Measurements from ENCODE around the gene PCDHGB1.
"Not testable (repeated sequence)": the region's sequence is repeated elsewhere in the genome, so short reads cannot be mapped to it uniquely, and the experiment has no call there.

PCDHGB1 gene

DNA sequence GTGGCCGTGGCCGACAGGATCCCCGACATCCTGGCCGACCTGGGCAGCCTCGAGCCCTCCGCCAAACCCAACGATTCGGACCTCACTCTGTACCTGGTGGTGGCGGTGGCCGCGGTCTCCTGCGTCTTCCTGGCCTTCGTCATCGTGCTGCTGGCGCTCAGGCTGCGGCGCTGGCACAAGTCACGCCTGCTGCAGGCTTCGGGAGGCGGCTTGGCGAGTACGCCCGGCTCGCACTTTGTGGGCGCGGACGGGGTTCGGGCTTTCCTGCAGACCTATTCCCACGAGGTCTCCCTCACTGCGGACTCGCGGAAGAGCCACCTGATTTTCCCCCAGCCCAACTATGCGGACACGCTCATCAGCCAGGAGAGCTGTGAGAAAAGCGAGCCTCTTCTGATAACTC, 3.9 kb upstream of the PCDHGB1 start:
- not testable (repeated sequence) for DNase-seq

DNA sequence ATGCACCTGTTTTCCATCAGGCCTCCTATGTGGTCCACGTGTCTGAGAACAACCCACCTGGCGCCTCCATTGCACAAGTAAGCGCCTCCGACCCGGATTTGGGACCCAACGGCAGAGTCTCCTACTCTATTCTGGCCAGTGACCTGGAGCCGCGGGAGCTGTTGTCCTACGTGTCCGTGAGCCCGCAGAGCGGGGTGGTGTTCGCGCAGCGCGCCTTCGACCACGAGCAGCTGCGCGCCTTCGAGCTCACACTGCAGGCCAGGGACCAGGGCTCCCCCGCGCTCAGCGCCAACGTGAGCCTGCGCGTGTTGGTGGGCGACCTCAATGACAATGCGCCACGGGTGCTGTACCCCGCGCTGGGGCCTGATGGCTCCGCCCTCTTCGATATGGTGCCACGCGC, 1.7 kb downstream of the PCDHGB1 start:
- DNase-seq = no peak

GRCh38 chr5:141354900-141355469, 5.1 kb downstream of the PCDHGB1 start, which contains the start of gene PCDHGA4:
Gene PCDHGA4 (plus strand): TSS chr5:141355021. CDS start chr5:141355108, 87 bp downstream.
- no peak for DNase-seq

GRCh38 chr5:141355641-141356040, 5.7 kb downstream of the PCDHGB1 start:
- no peak for DNase-seq

DNA sequence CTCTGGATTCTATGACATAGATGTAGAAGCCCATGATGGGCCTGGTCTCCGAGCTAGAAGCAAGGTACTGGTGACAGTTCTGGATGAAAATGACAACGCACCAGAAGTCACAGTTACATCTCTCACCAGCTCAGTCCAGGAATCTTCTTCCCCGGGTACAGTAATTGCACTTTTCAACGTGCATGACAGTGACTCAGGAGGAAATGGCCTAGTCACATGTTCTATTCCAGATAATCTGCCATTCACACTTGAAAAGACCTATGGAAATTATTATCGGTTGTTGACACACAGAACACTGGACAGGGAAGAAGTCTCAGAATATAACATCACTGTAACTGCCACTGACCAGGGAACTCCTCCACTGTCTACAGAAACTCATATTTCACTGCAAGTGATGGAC, 6.2 kb downstream of the PCDHGB1 start:
- no peak for DNase-seq

DNA sequence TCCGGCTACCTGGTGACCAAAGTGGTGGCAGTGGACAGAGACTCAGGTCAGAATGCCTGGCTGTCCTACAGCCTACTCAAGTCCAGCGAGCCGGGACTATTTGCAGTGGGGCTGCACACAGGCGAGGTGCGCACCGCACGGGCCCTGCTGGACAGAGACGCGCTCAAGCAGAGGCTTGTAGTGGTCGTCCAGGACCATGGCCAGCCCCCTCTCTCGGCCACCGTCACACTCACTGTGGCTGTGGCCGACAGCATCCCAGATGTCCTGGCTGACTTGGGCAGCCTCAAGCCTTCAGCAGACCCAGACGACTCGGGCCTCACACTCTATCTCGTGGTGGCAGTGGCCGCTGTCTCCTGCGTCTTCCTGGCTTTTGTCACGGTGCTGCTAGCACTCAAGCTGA, 7.1 kb downstream of the PCDHGB1 start:
- DNase-seq = no peak

- DNase-seq = no peak
Observed at GRCh38 chr5:141359790-141360426, 10.0 kb downstream of the PCDHGB1 start, which contains the start of gene PCDHGB2. Gene PCDHGB2 (plus strand): TSS chr5:141359994. CDS start chr5:141360136, 142 bp downstream.

DNA sequence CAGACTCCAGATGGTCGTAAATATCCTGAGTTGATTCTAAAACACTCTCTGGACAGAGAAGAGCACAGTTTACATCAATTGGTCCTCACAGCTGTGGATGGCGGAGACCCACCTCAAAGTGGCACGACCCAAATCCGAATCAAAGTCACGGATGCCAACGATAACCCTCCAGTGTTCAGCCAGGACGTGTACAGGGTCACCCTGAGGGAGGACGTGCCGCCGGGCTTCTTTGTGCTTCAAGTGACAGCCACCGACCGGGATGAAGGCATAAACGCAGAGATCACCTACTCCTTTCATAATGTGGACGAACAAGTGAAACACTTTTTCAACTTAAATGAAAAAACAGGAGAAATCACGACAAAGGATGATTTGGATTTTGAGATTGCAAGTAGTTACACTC, 10.8 kb downstream of the PCDHGB1 start:
- DNase-seq = no peak

- DNase-seq = no peak
Observed at GRCh38 chr5:141362719-141363118, 12.8 kb downstream of the PCDHGB1 start.

DNA sequence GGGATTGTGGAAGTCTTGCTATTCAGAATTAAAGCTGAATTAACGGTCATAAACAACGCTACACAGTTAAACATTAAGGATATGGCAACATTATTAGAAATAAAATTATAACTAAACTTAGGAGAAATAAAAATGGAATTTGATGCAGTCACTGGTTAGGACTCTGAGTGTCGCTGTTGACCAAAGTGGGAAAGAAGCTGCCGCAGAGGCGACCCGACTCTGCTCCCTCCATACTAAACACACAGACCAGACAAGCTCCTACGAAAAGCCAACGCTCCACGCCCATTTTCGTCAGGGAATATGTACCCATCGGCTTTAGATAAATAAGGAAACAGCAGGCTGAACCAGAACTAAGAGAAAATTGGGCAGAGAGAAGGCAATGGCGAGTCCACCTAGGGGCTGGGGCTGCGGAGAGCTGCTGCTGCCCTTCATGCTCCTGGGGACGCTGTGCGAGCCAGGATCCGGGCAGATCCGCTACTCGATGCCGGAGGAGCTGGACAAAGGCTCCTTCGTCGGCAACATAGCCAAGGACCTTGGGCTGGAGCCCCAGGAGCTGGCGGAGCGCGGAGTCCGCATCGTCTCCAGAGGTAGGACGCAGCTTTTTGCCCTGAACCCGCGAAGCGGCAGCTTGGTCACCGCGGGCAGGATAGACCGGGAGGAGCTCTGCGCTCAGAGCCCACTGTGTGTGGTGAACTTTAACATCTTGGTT, 14.2 kb downstream of the PCDHGB1 start, which contains the start of gene PCDHGA5:
TSS of gene PCDHGA5 (plus strand) at position 211 of the 709 bp plus-strand sequence. CDS start at position 380, 169 bp downstream.
- no peak for DNase-seq

DNA sequence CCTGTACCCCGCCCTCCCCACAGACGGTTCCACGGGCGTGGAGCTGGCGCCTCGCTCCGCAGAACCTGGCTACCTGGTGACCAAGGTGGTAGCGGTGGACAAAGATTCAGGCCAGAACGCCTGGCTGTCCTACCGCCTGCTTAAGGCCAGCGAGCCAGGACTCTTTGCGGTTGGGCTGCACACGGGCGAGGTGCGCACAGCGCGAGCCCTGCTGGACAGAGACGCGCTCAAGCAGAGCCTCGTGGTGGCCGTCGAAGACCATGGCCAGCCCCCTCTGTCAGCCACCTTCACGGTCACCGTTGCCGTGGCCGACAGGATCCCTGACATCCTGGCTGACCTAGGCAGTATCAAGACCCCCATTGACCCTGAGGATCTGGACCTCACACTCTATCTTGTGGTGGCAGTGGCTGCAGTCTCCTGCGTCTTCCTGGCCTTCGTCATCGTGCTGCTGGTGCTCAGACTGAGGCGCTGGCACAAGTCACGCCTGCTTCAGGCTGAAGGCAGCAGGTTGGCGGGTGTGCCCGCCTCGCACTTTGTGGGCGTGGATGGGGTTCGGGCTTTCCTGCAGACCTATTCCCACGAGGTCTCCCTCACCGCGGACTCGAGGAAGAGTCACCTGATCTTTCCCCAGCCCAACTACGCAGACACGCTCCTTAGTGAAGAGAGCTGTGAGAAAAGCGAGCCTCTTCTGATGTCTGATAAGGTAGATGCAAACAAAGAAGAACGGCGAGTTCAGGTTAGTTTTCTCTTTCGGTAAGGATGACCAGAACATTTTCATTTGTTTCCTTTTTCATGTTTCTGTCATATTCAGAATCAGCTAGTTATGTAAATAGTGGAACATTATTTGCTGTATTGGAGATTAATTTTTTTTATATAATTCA, 16.4 kb downstream of the PCDHGB1 start:
- DNase-seq = no peak

DNA sequence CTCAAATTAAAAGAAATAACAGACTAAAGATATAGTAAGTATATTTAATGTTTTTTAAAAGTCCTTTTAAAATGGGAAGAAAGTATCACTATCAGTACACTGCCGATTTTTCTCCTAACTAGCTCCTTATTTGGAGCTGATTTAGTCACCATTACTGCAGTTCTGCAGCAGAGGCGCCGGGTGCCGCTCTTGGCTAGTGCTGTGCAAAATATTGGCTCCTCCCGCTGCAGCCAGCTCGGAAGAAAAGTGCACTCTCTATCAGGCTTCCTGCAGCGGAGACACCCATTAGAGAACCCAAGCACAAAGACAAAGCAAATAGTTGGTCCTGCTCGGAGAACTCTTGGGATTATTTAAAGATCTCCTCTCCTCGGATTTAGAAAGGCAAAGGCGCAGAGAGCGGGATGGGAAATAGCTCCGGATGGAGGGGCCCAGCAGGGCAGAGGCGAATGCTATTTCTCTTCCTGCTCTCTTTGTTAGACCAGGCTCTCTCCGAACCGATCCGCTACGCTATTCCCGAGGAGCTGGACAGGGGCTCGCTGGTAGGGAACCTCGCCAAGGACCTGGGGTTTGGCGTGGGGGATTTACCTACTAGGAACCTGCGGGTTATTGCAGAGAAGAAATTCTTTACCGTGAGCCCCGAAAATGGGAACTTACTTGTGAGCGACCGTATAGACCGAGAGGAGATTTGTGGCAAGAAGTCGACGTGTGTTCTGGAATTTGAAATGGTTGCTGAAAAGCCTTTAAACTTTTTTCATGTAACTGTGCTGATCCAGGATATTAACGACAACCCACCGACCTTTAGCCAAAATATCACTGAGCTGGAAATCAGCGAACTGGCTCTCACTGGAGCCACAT, 20.3 kb downstream of the PCDHGB1 start, which contains the start of gene PCDHGB3:
TSS of gene PCDHGB3 (plus strand) at position 249 of the 855 bp plus-strand sequence. CDS start at position 402, 153 bp downstream.
- no peak for DNase-seq

GRCh38 chr5:141371572-141372475, 21.9 kb downstream of the PCDHGB1 start:
- no peak for DNase-seq

DNA sequence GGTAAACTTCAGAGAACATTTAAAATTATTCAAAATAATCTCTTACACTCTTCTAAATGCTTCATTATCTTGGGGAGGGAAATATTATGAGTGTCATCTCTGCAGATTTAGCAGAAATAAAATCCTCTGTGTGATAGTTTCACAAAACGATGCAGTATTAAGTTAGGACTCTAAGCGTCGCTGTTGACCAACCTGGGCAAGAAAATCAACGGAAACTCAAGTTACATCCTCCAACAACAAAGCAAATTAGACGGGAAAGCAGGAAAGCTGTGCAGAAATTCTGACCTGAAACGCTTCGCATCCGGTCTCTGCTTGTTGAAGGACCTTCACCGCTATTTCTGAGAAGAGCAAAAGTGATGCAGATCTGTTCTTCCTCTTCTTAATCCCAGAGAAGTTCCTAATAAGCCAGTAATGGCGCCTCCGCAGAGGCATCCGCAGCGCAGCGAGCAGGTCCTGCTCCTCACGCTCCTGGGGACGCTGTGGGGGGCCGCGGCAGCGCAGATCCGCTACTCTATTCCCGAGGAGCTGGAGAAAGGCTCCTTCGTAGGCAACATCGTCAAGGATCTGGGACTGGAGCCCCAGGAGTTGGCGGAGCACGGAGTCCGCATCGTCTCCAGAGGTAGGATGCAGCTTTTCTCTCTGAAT, 23.9 kb downstream of the PCDHGB1 start, which contains the start of gene PCDHGA6:
TSS of gene PCDHGA6 (plus strand) at position 219 of the 645 bp plus-strand sequence. CDS start at position 412, 193 bp downstream.
- no peak for DNase-seq

DNA sequence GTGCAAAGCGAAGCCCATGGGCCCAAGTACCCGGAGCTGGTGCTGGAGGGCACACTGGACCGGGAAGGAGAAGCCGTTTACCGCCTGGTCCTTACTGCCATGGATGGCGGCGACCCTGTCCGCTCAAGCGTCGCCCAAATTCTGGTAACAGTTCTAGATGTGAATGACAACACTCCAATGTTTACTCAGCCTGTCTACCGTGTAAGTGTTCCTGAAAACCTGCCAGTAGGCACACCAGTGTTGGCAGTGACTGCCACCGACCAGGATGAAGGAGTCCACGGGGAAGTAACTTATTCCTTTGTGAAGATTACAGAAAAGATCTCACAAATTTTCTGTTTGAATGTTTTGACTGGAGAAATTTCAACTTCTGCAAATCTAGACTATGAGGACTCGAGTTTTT, 24.7 kb downstream of the PCDHGB1 start:
- DNase-seq = no peak

DNA sequence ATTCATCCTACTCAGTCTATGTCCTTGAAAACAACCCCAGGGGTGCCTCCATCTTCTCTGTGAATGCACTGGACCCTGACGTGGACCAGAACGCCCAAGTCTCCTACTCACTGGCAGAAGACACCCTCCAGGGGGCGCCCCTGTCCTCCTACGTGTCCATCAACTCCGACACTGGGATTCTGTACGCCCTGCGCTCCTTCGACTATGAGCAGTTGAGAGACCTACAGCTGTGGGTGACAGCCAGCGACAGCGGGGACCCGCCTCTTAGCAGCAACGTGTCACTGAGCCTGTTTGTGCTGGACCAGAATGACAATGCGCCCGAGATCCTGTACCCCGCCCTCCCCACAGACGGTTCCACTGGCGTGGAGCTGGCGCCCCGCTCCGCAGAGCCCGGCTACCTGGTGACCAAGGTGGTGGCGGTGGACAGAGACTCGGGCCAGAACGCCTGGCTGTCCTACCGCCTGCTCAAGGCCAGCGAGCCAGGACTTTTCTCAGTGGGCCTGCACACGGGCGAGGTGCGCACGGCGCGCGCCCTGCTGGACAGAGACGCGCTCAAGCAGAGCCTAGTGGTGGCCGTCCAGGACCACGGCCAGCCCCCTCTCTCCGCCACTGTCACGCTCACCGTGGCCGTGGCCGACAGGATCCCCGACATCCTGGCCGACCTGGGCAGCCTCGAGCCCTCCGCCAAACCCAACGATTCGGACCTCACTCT, 25.7 kb downstream of the PCDHGB1 start:
- not testable (repeated sequence) for DNase-seq

GRCh38 chr5:141382469-141383294, 32.8 kb downstream of the PCDHGB1 start, which contains the start of gene PCDHGA7:
Gene PCDHGA7 (plus strand): TSS chr5:141382742. CDS start chr5:141382900, 158 bp downstream.
- DNase-seq = no peak

DNA sequence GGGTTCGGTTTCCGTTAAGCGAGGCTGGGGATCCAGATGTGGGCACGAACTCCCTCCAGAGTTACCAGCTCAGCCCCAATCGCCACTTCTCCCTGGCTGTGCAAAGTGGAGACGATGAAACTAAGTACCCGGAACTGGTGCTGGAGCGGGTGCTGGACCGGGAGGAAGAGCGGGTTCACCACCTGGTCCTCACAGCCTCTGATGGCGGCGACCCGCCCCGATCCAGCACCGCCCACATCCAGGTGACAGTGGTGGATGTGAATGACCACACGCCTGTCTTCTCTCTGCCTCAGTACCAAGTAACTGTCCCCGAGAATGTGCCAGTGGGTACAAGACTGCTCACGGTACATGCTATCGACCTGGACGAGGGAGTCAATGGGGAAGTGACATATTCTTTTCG, 33.4 kb downstream of the PCDHGB1 start:
- no peak for DNase-seq

Data from GOT3 (cell line).